Liver (tissue), 9 donors: ENCODE data around the gene SLC12A6. TPM values are rescaled to one million over a fixed set of nuclear protein-coding genes. Genes with fewer than 3 reads are reported as not detected.

Experiments used
- DNase-seq: peaks from one replicate; pipeline ENCODE4 v3.0.0-alpha.2; 2017; ENCODE audit warnings: low spot score
- H3K27ac ChIP-seq, 2 donors: one replicate each; pipeline ENCODE4 v1.7.0; 2013; ENCODE audit warnings: inconsistent platforms in 2 of 2, low read length in 2 of 2, control low read depth in 1 of 2, low read depth in 1 of 2, mild to moderate bottlenecking in 1 of 2
- H3K27me3 ChIP-seq, 4 donors: one replicate each; pipeline versions ENCODE4 v1.6.1 to v1.7.0; 2013; ENCODE audit warnings: low read length in 3 of 4, inconsistent platforms in 1 of 4, mild to moderate bottlenecking in 1 of 4, moderate library complexity in 1 of 4; ENCODE audit not compliant: control insufficient read depth in 4 of 4, insufficient read depth in 4 of 4
- H3K36me3 ChIP-seq, 4 donors: one replicate each; pipeline versions ENCODE4 v1.6.1 to v1.7.0; 2013; ENCODE audit warnings: low read length in 3 of 4, mild to moderate bottlenecking in 3 of 4, low read depth in 1 of 4, moderate library complexity in 1 of 4; ENCODE audit not compliant: control insufficient read depth in 4 of 4, insufficient read depth in 3 of 4
- H3K4me1 ChIP-seq, 4 donors: one replicate each; pipeline versions ENCODE4 v1.6.1 to v1.7.0; 2013; ENCODE audit warnings: low read length in 3 of 4, mild to moderate bottlenecking in 3 of 4, moderate library complexity in 1 of 4; ENCODE audit not compliant: control insufficient read depth in 4 of 4, insufficient read depth in 4 of 4
- H3K4me3 ChIP-seq, 3 donors: one replicate each; pipeline versions ENCODE4 v1.6.1 to v1.7.0; 2013; ENCODE audit warnings: low read length in 3 of 3, control low read depth in 1 of 3, low read depth in 1 of 3, mild to moderate bottlenecking in 1 of 3
- H3K9ac ChIP-seq, 2 donors: one replicate each; pipeline ENCODE4 v1.7.0; 2013; ENCODE audit warnings: low read length in 2 of 2, mild to moderate bottlenecking in 2 of 2, moderate library complexity in 2 of 2, control low read depth in 1 of 2, low read depth in 1 of 2
- H3K9me3 ChIP-seq, 4 donors: one replicate each; pipeline versions ENCODE4 v1.6.1 to v1.7.0; 2013; ENCODE audit warnings: low read length in 3 of 4; ENCODE audit not compliant: control insufficient read depth in 4 of 4
- ATF3 ChIP-seq: IDR thresholded peaks from 2 replicates; pipeline ENCODE4 v1.6.1; 2016; ENCODE audit warnings: antibody characterized with exemption
- CTCF ChIP-seq: fragments of 150-350 bp; IDR thresholded peaks from 2 replicates; pipeline ENCODE4 v1.5.1; 2017; ENCODE audit warnings: improper control_type of control experiment, low read depth, low read length; ENCODE audit not compliant: missing input control
- EGR1 ChIP-seq, 2 donors: IDR thresholded peaks; 2 replicates each; pipeline ENCODE4 v1.6.1; 2016 to 2018; ENCODE audit warnings: antibody characterized with exemption in 2 of 2, low read depth in 2 of 2
- FOXA1 ChIP-seq: IDR thresholded peaks from 2 replicates; pipeline ENCODE4 v1.6.1; 2016; ENCODE audit warnings: antibody characterized with exemption
- FOXA2 ChIP-seq: IDR thresholded peaks from 2 replicates; pipeline ENCODE4 v1.6.1; 2016; ENCODE audit warnings: antibody characterized with exemption
- GABPA ChIP-seq, 2 donors: IDR thresholded peaks in 1 of 2; conservative IDR thresholded peaks in 1 of 2; 2 replicates each; pipeline ENCODE4 v1.6.1; 2016; ENCODE audit warnings: antibody characterized with exemption in 2 of 2, mild to moderate bottlenecking in 1 of 2, moderate library complexity in 1 of 2
- HNF4A ChIP-seq, 2 donors: conservative IDR thresholded peaks; 2 replicates each; pipeline ENCODE4 v1.6.1; 2016; ENCODE audit warnings: antibody characterized with exemption in 2 of 2, mild to moderate bottlenecking in 2 of 2
- HNF4G ChIP-seq: IDR thresholded peaks from 2 replicates; pipeline ENCODE4 v1.6.1; 2016; ENCODE audit warnings: antibody characterized with exemption
- JUND ChIP-seq, 2 donors: IDR thresholded peaks; 2 replicates each; pipeline ENCODE4 v1.6.1; 2016; ENCODE audit warnings: antibody characterized with exemption in 2 of 2
- MAX ChIP-seq: IDR thresholded peaks from 2 replicates; pipeline ENCODE4 v1.6.1; 2016; ENCODE audit warnings: antibody characterized with exemption
- NR2F2 ChIP-seq: IDR thresholded peaks from 2 replicates; pipeline ENCODE4 v1.6.1; 2016; ENCODE audit warnings: antibody characterized with exemption
- RAD21 ChIP-seq, 2 donors: IDR thresholded peaks; 2 replicates each; pipeline ENCODE4 v1.6.1; 2016; ENCODE audit warnings: antibody characterized with exemption in 2 of 2, mild to moderate bottlenecking in 2 of 2
- REST ChIP-seq: IDR thresholded peaks from 2 replicates; pipeline ENCODE4 v1.6.1; 2016; ENCODE audit warnings: antibody characterized with exemption, mild to moderate bottlenecking
- RXRA ChIP-seq, 2 donors: IDR thresholded peaks; 2 replicates each; pipeline ENCODE4 v1.6.1; 2017 to 2018; ENCODE audit warnings: antibody characterized with exemption in 2 of 2, mild to moderate bottlenecking in 1 of 2
- SP1 ChIP-seq: IDR thresholded peaks from 2 replicates; pipeline ENCODE4 v1.6.1; 2018; ENCODE audit warnings: antibody characterized with exemption, mild to moderate bottlenecking
- TAF1 ChIP-seq: conservative IDR thresholded peaks from 2 replicates; pipeline ENCODE4 v1.6.1; 2016; ENCODE audit warnings: antibody characterized with exemption, mild to moderate bottlenecking
- YY1 ChIP-seq: IDR thresholded peaks from 2 replicates; pipeline ENCODE4 v1.6.1; 2016; ENCODE audit warnings: antibody characterized with exemption, mild to moderate bottlenecking
- ZBTB33 ChIP-seq: IDR thresholded peaks from 2 replicates; pipeline ENCODE4 v1.6.1; 2016; ENCODE audit warnings: antibody characterized with exemption
- WGBS: extraction: QIAGEN DNeasy Blood & Tissue Kit; methylation state at CpG from one replicate; pipeline ENCODE4 v1.1.7; 2013; 5-methylcytosine and 5-hydroxymethylcytosine counted together
- polyA plus RNA-seq, 2 donors: library from polyadenylated mRNA; stranded (reverse) in 1 of 2; unstranded in 1 of 2; fragments of 200-250 nt in 1 of 2; fragments of >200 nt in 1 of 2; fragmentation: Nextera tagmentation in 1 of 2; extraction: Ambion mirVana in 1 of 2; gene quantifications; one replicate each; pipeline versions ENCODE4 v1.2.1 to v1.2.3, GENCODE V29; 2013 to 2015
- total RNA-seq, 2 donors: library from RNA; depleted of rRNA; stranded (reverse); fragments of >200 nt; gene quantifications; one replicate each; pipeline ENCODE4 v1.2.3, GENCODE V29; 2014
- donor health status: healthy.
- donor health status: healthy.
- donor health status: healthy.
- donor health status: healthy.
- donor health status: healthy.

Gene SLC12A6
- total and polyA plus RNA-seq, 4 donors: 1.9 to 17.8 (median 7.1) TPM

- WGBS: 93% methylated on average over 3 of the region's 3 CpGs
- peaks cover 3 to 23% (median 12%) of the 10 kb centered on the region in 4 donors for H3K36me3 ChIP-seq
- no peak overlapping the region for H3K9ac ChIP-seq
- DNase-seq: no peak
- no peaks in the 10 kb centered on the region for H3K9me3 ChIP-seq
- no peak overlapping the region for H3K27ac ChIP-seq
- H3K4me3 ChIP-seq: no peak overlapping the region
- H3K27me3 ChIP-seq: no peaks in the 10 kb centered on the region
- no peaks in the 10 kb centered on the region for H3K4me1 ChIP-seq
- TF ChIP-seq ZBTB33: no peak
Observed at GRCh38 chr15:34259566-34259965, 78.0 kb downstream of the SLC12A6 start.

GRCh38 chr15:34258151-34258550, 79.4 kb downstream of the SLC12A6 start:
- 98% methylated on average over 2 of the region's 2 CpGs for WGBS
- Histone ChIP-seq H3K36me3 (peaks cover 3 to 36% (median 23%) of the 10 kb centered on the region in 4 donors), H3K4me3 (no peak overlapping the region), H3K9ac (no peak overlapping the region), H3K27me3 (no peaks in the 10 kb centered on the region), H3K27ac (no peak overlapping the region), H3K4me1 (no peaks in the 10 kb centered on the region), H3K9me3 (no peaks in the 10 kb centered on the region)
- no peak for DNase-seq
- TF ChIP-seq MAX (no peak), NR2F2 (no peak), CTCF (no peak), EGR1 (IDR thresholded peaks at IDR 0.05; ENCODE audit: low read depth in 2 of 2) (no peak), FOXA1 (no peak), SP1 (no peak), HNF4G (no peak), RAD21 (IDR thresholded peaks at IDR 0.05) (no peak), ATF3 (no peak), REST (no peak), FOXA2 (no peak), HNF4A (conservative IDR thresholded peaks at IDR 0.05) (no peak), JUND (IDR thresholded peaks at IDR 0.05) (no peak), TAF1 (no peak), ZBTB33 (no peak), RXRA (IDR thresholded peaks at IDR 0.05) (no peak), YY1 (no peak), GABPA (IDR thresholded peaks at IDR 0.05 in 1 of 2, conservative IDR thresholded peaks at IDR 0.05 in 1 of 2) (no peak)
